Measurements from ENCODE around the gene BANP. TPM values are rescaled to one million over a fixed set of nuclear protein-coding genes. Genes with fewer than 3 reads are reported as not detected.
"Not testable (repeated sequence)": the region's sequence is repeated elsewhere in the genome, so short reads cannot be mapped to it uniquely, and the experiment has no call there.

BANP gene
- total and polyA plus RNA-seq, 2 donors (not counting 3 experiments of a cell fraction or from before 2014, with no cell fraction given) = 22.4 to 33.8 TPM

GRCh38 chr16:87998992-87999391, 47.8 kb downstream of the BANP start:
- intact Hi-C loops (cut with micrococcal nuclease); POLR2A ChIA-PET; H3K79me2 ChIP-seq (ENCODE audit: control insufficient read depth, insufficient read depth, low read length); CTCF ChIA-PET; dilution Hi-C loops (cut with MboI; ENCODE audit: extremely low pct_ligation_motif_present, low sequenced_read_pairs); FAIRE-seq; H3K27me3 ChIP-seq (ENCODE audit: control insufficient read depth in 2 of 2, insufficient read depth in 2 of 2, low read length in 2 of 2); DNase-seq (ENCODE audit: low read depth, low spot score); H3K9ac ChIP-seq (replicated peaks; ENCODE audit: extremely low read depth, insufficient read depth, low read length); H3K9me1 ChIP-seq (replicated peaks; ENCODE audit: control insufficient read depth, extremely low read depth, insufficient read depth, low read length); H3K36me3 ChIP-seq (ENCODE audit: control insufficient read depth in 2 of 2, extremely low read depth in 1 of 2, insufficient read depth in 2 of 2, low read length in 2 of 2); H3K4me3 ChIP-seq (replicated peaks in 1 of 3; ENCODE audit: insufficient read depth in 1 of 3, low read depth in 1 of 3, low read length in 3 of 3); H3K27ac ChIP-seq (ENCODE audit: insufficient read depth, low read depth, low read length); H3K9me3 ChIP-seq (replicated peaks; ENCODE audit: control insufficient read depth, insufficient read depth, low read length); H4K20me1 ChIP-seq (replicated peaks; ENCODE audit: control insufficient read depth, extremely low read depth, insufficient read depth, low read length); BruUV-seq (replicated peaks); H3K4me1 ChIP-seq (ENCODE audit: control insufficient read depth, extremely low read depth, insufficient read depth, low read length); H3K4me2 ChIP-seq (ENCODE audit: insufficient read depth, low read length); H2AFZ ChIP-seq (ENCODE audit: low read depth, low read length): not testable (repeated sequence)

DNA sequence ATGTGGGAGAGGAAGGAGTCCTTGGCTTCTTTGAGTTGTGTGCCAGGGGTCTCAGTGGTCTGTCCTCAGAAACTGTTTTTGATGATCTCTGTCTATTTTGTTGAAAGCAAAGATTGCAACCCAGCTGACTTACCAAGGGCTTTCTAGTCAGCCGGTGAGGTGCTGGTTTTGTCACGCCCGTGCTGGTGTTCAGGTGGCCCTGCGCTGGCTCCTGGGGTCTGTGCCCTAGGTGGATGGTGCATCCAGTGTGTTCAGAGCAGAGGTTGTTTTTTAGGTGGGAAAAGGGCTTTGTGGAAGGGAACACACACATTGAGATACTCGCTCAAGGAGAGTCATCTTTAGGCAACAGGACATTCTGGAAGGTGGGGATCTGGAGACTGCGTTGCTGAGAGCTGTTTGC, 51.0 kb downstream of the BANP start:
- intact Hi-C loops (cut with micrococcal nuclease) (no loop called here), dilution Hi-C loops (cut with MboI; ENCODE audit: extremely low pct_ligation_motif_present, low sequenced_read_pairs) (no loop called here)
- H2AFZ ChIP-seq (ENCODE audit: low read depth, low read length) = no peak overlapping the region
- peaks cover 2% of the 10 kb centered on the region for H4K20me1 ChIP-seq (replicated peaks; ENCODE audit: control insufficient read depth, extremely low read depth, insufficient read depth, low read length)
- TF ChIP-seq EZH2 (IDR thresholded peaks at IDR 0.05; ENCODE audit: borderline replicate concordance, low read depth, low read length, severe bottlenecking) = no peak
- no peak for TF ChIP-seq MYC (IDR thresholded peaks at IDR 0.05; ENCODE audit: low read depth, low read length)
- no peak for TF ChIP-seq GATA2 (IDR thresholded peaks at IDR 0.05; ENCODE audit: insufficient read depth, insufficient read length, low read depth, low read length)
- no peak for TF ChIP-seq JUN (IDR thresholded peaks at IDR 0.05; ENCODE audit: borderline replicate concordance, insufficient read depth, insufficient read length, low read depth)
- TF ChIP-seq FOS (IDR thresholded peaks at IDR 0.05; ENCODE audit: borderline replicate concordance, insufficient read depth, low read length) = no peak
- TF ChIP-seq, protein P1, sequence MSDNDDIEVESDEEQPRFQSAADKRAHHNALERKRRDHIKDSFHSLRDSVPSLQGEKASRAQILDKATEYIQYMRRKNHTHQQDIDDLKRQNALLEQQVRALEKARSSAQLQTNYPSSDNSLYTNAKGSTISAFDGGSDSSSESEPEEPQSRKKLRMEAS (IDR thresholded peaks at IDR 0.05; ENCODE audit: insufficient read depth, insufficient read length) = no peak
- TF ChIP-seq POLR2AphosphoS5 (IDR thresholded peaks at IDR 0.05; ENCODE audit: insufficient read depth, low read depth, low read length) = no peak
- TF ChIP-seq POLR2A (IDR thresholded peaks at IDR 0.05; ENCODE audit: low read depth, low read length) = no peak
- no peak for TF ChIP-seq CTCF (IDR thresholded peaks at IDR 0.05; ENCODE audit: extremely low read depth in 1 of 2, insufficient read depth in 1 of 2, low read depth in 1 of 2, low read length in 2 of 2)
- no TSS peak for BruUV-seq (replicated peaks)
- no peak overlapping the region for H3K4me2 ChIP-seq (ENCODE audit: insufficient read depth, low read length)
- FAIRE-seq = no peak
- H3K4me1 ChIP-seq (ENCODE audit: control insufficient read depth, extremely low read depth, insufficient read depth, low read length) = no peaks in the 10 kb centered on the region
- CTCF ChIA-PET = interaction anchor here (1.2 kb wide), 1 partner anchor 436 kb away, joined by 3 read pairs; no protein-coding TSS in a partner anchor
- no peaks in the 10 kb centered on the region for H3K27me3 ChIP-seq (ENCODE audit: control insufficient read depth in 2 of 2, insufficient read depth in 2 of 2, low read length in 2 of 2)
- H3K27ac ChIP-seq (ENCODE audit: insufficient read depth, low read depth, low read length) = no peak overlapping the region
- DNase-seq (ENCODE audit: low read depth, low spot score) = no peak
- no peak overlapping the region for H3K9ac ChIP-seq (replicated peaks; ENCODE audit: extremely low read depth, insufficient read depth, low read length)
- no peak overlapping the region for H3K4me3 ChIP-seq (replicated peaks in 1 of 3; ENCODE audit: insufficient read depth in 1 of 3, low read depth in 1 of 3, low read length in 3 of 3)
- peaks cover 0 to 10% of the 10 kb centered on the region in 2 experiments for H3K36me3 ChIP-seq (ENCODE audit: control insufficient read depth in 2 of 2, extremely low read depth in 1 of 2, insufficient read depth in 2 of 2, low read length in 2 of 2)
- POLR2A ChIA-PET = no interaction called here
- no peaks in the 10 kb centered on the region for H3K79me2 ChIP-seq (ENCODE audit: control insufficient read depth, insufficient read depth, low read length)
- H3K9me1 ChIP-seq (replicated peaks; ENCODE audit: control insufficient read depth, extremely low read depth, insufficient read depth, low read length) = no peaks in the 10 kb centered on the region
- H3K9me3 ChIP-seq (replicated peaks; ENCODE audit: control insufficient read depth, insufficient read depth, low read length) = no peaks in the 10 kb centered on the region

Measured in endothelial cell of umbilical vein (primary cell).